HL-60 (cell line): Measurements from ENCODE around the gene MAP2K5.

ENCODE experiments used
- GABPA ChIP-seq: IDR thresholded peaks from 2 replicates; pipeline ENCODE4 v1.6.1; 2012; ENCODE audit warnings: low read depth
- TF ChIP-seq, protein P1 (sequence below): IDR thresholded peaks from one replicate; pipeline ENCODE4 v1.5.1; 2011; ENCODE audit warnings: low read length, control low read depth, inconsistent platforms; ENCODE audit not compliant: insufficient read depth

GRCh38 chr15:67564968-67565345 is 22.5 kb downstream of the MAP2K5 start:
- TF ChIP-seq, protein P1, sequence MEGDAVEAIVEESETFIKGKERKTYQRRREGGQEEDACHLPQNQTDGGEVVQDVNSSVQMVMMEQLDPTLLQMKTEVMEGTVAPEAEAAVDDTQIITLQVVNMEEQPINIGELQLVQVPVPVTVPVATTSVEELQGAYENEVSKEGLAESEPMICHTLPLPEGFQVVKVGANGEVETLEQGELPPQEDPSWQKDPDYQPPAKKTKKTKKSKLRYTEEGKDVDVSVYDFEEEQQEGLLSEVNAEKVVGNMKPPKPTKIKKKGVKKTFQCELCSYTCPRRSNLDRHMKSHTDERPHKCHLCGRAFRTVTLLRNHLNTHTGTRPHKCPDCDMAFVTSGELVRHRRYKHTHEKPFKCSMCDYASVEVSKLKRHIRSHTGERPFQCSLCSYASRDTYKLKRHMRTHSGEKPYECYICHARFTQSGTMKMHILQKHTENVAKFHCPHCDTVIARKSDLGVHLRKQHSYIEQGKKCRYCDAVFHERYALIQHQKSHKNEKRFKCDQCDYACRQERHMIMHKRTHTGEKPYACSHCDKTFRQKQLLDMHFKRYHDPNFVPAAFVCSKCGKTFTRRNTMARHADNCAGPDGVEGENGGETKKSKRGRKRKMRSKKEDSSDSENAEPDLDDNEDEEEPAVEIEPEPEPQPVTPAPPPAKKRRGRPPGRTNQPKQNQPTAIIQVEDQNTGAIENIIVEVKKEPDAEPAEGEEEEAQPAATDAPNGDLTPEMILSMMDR: no peak
- TF ChIP-seq GABPA: no peak
